GM21367 (cell line): ENCODE measurements around the gene CUX1.
A peak's percentile ranks its signal among the peaks of the same experiment; 100 is the strongest.
"Not testable (repeated sequence)": the region's sequence is repeated elsewhere in the genome, so short reads cannot be mapped to it uniquely, and the experiment has no call there.

ENCODE experiments used
- ATAC-seq: cut with Tn5 transposase; IDR thresholded peaks from one replicate; pipeline ENCODE4 v1.9.1; 2021; ENCODE audit not compliant: unreplicated experiment

Gene CUX1

GRCh38 chr7:101869026-101869900 is 51.8 kb downstream of the CUX1 start:
- ATAC-seq, result no peak

- ATAC-seq, result no peak
Observed at GRCh38 chr7:101869901-101870290, 52.5 kb downstream of the CUX1 start.

GRCh38 chr7:101870361-101871062 is 53.1 kb downstream of the CUX1 start:
- no peak for ATAC-seq

GRCh38 chr7:101871351-101871750 is 53.9 kb downstream of the CUX1 start:
- no peak for ATAC-seq

- ATAC-seq, result no peak
Observed at GRCh38 chr7:101874028-101874427, 56.6 kb downstream of the CUX1 start.

- ATAC-seq, result no peak
Observed at GRCh38 chr7:101875283-101875846, 57.9 kb downstream of the CUX1 start.

- no peak for ATAC-seq
Observed at GRCh38 chr7:101877882-101878591, 60.6 kb downstream of the CUX1 start.

GRCh38 chr7:101878938-101879337 is 61.5 kb downstream of the CUX1 start:
- ATAC-seq, result no peak

- no peak for ATAC-seq
Observed at GRCh38 chr7:101879565-101879964, 62.1 kb downstream of the CUX1 start.

GRCh38 chr7:101880282-101881054 is 63.0 kb downstream of the CUX1 start:
- ATAC-seq, result no peak

GRCh38 chr7:101882005-101882421 is 64.6 kb downstream of the CUX1 start:
- ATAC-seq, result no peak

GRCh38 chr7:101882595-101883564 is 65.5 kb downstream of the CUX1 start:
- no peak for ATAC-seq

- peak; percentile 67 for ATAC-seq
Observed at GRCh38 chr7:101884671-101885596, 67.5 kb downstream of the CUX1 start.

GRCh38 chr7:101885597-101885955 is 68.2 kb downstream of the CUX1 start:
- no peak for ATAC-seq

GRCh38 chr7:101887352-101887751 is 69.9 kb downstream of the CUX1 start:
- not testable (repeated sequence) for ATAC-seq

GRCh38 chr7:101888564-101888963 is 71.1 kb downstream of the CUX1 start:
- ATAC-seq, result not testable (repeated sequence)

- ATAC-seq, result no peak
Observed at GRCh38 chr7:101890749-101891523, 73.5 kb downstream of the CUX1 start.
